Astrocyte of the spinal cord (primary cell): ENCODE results near the gene KMT2E.

Experiments used
- DNase-seq: peaks from one replicate; pipeline ENCODE4 v3.0.0; 2011; ENCODE audit warnings: low read depth, low spot score
- H3K4me3 ChIP-seq: 2 replicates; pipeline ENCODE4 v1.5.1; 2011; ENCODE audit warnings: low read depth, mild to moderate bottlenecking, low read length, moderate library complexity
- in situ Hi-C: cut with HindIII; loops from 2 replicates; pipeline ENCODE4 v1.10.0; 2017; ENCODE audit warnings: low sequenced_read_pairs
- TF ChIP-seq, protein P1 (sequence below): IDR thresholded peaks from 2 replicates; pipeline ENCODE4 v1.5.1; 2012; ENCODE audit warnings: low read depth, mild to moderate bottlenecking, low read length, inconsistent platforms

The KMT2E gene

DNA sequence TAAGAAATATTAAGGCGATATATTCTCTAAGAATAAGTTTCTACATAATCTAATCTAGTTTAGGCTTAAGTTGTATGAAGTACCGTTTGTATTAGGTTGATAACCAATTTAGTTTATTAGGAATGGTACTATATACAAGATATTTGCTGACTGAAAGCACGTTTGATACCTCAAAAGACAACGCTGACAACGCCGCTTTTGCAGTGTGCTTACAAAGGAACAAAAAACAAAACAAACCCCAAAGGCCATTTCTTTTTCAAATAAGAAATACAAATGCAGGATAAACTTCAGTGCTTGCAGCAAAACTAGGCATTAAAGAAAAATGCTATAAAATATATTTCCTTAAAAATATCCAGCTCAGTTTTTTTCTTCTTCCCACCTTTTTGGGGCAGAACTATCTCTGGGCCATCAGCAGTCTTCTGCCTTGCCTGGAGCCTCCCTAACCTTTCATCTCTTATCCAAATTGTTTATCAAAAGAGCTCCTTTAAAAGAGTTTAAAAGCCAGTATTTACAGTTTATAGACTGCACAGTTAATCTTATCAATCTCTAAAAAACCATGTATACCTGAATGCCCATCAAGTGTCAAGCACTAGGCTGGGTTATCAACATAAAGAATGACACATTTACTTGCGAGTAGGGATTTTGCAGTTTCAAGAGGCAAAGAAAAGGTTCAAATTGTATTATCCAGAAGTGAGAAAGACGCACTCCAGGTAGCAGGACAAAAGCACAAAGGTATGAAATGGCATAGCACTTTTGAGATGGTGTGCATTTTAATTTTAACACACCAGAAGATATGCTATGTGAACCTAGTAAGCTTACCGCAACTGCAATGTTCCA lies 4.1 kb upstream of the KMT2E start:
- no peak for DNase-seq
- in situ Hi-C loops: no loop called here
- TF ChIP-seq, protein P1, sequence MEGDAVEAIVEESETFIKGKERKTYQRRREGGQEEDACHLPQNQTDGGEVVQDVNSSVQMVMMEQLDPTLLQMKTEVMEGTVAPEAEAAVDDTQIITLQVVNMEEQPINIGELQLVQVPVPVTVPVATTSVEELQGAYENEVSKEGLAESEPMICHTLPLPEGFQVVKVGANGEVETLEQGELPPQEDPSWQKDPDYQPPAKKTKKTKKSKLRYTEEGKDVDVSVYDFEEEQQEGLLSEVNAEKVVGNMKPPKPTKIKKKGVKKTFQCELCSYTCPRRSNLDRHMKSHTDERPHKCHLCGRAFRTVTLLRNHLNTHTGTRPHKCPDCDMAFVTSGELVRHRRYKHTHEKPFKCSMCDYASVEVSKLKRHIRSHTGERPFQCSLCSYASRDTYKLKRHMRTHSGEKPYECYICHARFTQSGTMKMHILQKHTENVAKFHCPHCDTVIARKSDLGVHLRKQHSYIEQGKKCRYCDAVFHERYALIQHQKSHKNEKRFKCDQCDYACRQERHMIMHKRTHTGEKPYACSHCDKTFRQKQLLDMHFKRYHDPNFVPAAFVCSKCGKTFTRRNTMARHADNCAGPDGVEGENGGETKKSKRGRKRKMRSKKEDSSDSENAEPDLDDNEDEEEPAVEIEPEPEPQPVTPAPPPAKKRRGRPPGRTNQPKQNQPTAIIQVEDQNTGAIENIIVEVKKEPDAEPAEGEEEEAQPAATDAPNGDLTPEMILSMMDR: no peak

DNA sequence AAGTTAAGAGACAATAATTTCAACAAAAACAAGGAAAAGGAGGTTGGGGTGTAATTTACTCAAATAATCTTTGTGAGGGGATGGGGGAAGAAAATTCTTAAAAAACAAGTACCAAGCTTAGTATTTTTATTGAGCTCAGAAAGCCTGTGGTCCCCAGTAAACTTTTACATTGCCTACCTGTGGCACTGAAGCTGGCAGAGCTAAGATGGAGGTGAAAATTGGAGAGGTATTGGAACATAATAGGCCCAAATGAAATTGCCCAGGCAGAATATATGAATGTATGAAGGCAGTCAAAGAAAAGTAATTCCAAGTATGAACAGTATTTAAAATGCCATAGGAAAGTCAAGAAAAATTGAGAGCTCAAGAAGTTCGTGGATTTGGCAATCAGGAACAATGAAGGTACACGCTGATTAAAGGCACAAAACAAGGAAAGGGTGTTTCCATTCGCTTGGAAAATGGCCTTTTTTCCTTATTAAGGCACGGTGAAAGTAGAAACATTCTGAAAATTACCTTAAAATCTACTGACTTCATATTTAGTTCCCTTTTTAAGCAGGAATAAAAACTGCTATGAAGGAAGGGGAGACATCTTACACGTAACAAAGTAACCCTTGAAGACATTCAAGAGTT lies 3.4 kb upstream of the KMT2E start:
- DNase-seq: no peak
- TF ChIP-seq, protein P1: no peak
- in situ Hi-C loops: no loop called here
- peak overlapping the region; percentile 83 for H3K4me3 ChIP-seq

More for the DNA sequence above, 4.1 kb upstream of the KMT2E start:
- H3K4me3 ChIP-seq: peak overlapping the region; percentile 83

DNA sequence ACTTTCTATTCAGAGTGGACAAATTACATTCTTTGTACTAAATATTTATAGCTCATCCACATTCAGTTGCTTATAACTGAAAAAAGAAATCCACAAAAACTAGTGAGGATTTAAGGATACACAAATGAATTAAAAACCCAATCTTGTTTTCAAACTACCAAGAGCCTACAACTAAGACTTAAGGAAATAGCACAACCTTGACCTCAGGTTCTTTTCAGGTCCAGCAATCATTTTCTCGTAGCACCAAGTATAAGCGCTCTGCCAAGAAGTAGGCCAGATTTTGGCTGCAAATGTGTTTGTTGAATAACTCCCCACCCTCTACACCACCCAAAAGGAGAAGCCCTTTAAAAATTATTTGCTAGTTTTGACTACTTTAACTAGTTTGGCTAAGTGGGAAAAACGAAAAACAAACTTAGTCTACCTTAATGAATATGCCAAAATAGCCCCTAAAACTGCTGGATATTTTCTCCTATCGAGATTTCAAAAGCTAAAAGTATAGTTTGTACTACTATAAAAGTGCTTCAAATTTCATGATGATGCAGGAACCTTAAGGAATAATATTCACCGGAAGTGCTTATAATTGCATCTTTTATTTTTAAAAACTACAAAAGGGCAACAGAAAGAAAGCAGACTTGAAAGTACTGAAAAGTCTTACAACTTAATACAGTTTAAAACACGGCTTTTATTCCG lies 2.7 kb upstream of the KMT2E start:
- DNase-seq: peak; percentile 58
- TF ChIP-seq, protein P1: no peak
- peak overlapping the region; percentile 83 for H3K4me3 ChIP-seq
- in situ Hi-C loops: no loop called here

DNA sequence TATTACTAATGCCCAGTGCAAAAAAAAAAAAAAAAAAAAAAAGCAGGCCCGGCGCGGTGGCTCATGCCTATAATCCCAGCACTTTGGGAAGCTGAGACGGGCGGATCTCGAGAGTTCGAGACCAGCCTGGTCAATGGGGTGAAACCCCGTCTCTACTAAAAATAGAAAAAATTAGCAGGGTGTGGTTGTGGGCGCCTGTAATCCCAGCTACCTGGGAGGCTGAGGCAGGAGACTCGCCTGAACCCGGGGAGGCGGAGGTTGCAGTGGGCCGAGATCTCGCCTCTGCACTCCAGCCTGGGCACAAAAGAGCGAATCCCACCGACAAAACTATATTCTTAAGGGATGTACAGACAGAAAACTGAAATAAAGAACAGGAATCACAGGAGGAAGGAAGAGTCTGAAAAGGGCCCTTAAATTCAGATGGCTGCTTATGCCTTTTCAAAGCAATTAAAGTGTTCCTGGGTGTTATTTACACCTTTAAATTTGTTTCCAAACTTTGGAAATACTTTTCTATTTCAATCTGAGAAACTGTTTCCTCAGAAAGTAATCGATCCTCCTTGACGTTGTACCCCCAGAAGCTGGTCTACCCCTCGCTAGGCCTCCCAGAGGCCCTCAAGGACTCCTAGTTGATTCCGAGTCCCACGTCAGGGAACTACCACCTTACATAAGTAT lies 2.0 kb upstream of the KMT2E start:
- TF ChIP-seq, protein P1: no peak
- in situ Hi-C loops: no loop called here
- peak overlapping the region; percentile 83 for H3K4me3 ChIP-seq
- DNase-seq: no peak

DNA sequence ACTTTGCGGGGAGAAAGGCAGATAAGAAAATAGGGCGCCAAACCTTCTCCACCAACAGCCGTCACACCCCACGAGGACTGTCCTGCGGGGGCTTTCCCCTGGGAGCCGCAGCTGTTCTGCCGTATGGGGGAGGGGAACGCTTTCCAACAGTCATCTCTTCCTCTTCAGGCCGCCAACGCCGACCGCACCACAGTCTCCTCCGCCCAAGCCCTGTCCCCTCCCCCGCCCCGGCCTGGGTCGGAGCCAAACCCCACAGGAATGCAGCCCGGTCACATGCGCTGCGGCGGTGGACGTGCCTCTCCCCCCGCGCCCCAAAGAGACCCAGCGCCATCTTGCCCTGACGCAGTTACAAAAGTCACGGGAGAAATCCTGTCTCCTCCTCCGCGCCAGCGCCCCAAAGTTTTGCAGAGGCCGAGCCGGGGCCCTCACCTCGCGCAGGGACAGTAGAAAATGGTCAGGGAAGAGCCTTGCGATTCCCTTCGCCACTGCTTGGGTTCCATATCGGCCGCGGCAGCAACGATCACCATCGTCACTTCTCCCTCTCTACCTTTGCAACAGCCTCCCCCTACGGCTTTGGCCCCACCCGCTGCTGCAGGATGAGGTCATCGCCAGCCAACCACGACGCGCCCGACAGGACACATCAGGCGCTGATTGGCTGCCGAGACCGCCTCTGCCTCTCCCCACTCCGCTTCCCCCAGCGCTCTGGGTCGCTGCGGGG lies 1.3 kb upstream of the KMT2E start:
- in situ Hi-C loops: no loop called here

More for the DNA sequence above, 1.3 kb upstream of the KMT2E start:
- TF ChIP-seq, protein P1: no peak
- peak overlapping the region; percentile 83 for H3K4me3 ChIP-seq
- peak; percentile 99 for DNase-seq
